SK-N-MC (cell line): ENCODE measurements around the gene CFAP299.

Experiments
- EZH2 ChIP-seq: fragments of 200-600 bp; sonication (generic); IDR thresholded peaks from one replicate; pipeline ENCODE4 v1.6.1; 2017; ENCODE audit warnings: antibody characterized with exemption
- FOXP2 ChIP-seq: optimal IDR thresholded peaks from 2 replicates; pipeline ENCODE3; 2011; ENCODE audit warnings: mild to moderate bottlenecking, moderate library complexity; ENCODE audit not compliant: insufficient read depth; ENCODE audit errors: extremely low read length, control extremely low read depth
- POLR2AphosphoS5 ChIP-seq: IDR thresholded peaks from 2 replicates; pipeline ENCODE4 v1.6.1; 2012; ENCODE audit warnings: mild to moderate bottlenecking, low read depth, low read length, borderline replicate concordance

DNA sequence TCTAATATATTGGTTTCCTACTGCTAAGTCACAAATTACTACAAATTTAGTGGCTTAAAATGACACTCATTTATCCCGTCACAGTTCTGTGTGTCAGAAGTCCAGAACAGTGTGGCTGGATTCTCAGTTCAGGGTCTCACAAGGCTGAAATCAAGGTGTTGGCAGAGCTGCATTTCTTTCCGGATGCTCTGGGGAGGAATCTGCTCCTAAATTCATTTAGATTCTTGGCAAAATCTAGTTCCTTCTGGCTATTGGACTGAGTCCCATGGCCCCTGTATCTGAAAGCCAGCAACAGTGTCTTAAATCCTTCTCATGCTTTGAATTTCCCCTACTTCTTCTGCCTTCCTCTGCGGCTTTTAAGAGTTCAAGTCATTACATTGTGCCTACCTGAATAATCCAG, 591.9 kb downstream of the CFAP299 start:
- TF ChIP-seq EZH2 (no peak), POLR2AphosphoS5 (no peak), FOXP2 (no peak)
